Activated T-helper 9 cell treated with anti-CD3 and anti-CD28 coated beads, Interleukin-2, amount 50 U/mL, for 16 hours (primary cell): Measurements from ENCODE around the gene EXD3.
"Not testable (repeated sequence)": the region's sequence is repeated elsewhere in the genome, so short reads cannot be mapped to it uniquely, and the experiment has no call there.

Experiments
- DNase-seq: peaks from one replicate; pipeline ENCODE4 v3.0.0-alpha.2; 2020; ENCODE audit warnings: low read depth

EXD3 gene

DNA sequence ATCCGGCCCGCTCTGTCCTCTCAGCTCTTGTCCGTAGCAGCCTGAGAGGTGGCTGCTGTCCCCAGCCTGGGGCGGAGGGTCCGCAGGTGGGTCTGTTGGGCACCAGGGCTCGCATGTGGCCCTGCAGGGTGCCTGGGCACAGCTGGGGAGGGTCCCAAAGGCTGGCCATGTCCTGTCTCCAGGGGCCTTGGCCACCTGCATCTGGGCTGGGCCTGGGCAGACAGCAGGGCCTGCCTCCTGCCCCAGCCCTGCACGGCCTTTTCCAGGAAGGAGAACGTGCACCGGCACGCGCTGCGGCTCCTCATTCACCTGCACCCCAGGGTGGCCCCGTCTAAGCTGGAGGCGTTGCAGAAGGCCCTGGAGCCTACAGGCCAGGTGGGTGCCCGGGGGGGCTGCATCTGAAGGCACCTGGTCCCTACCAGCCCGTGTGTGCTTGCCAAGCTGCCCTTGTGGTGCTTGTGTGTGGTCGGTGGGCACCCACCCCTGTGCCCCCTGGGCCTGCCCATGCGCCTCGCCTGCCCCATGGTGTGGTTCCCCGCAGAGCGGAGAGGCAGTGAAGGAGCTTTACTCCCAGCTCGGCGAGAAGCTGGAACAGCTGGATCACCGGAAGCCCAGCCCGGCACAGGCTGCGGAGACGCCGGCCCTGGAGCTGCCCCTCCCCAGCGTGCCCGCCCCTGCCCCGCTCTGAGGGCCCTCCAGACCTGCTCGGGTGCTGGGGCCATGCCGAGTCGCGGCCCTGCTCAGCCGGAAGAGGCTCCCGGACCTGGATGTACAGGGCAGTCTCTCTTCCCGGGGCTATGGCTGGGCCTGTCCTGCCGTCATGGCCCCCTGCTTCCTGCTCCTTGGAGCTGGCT, 150.5 kb downstream of the EXD3 start:
- DNase-seq, result no peak

DNA sequence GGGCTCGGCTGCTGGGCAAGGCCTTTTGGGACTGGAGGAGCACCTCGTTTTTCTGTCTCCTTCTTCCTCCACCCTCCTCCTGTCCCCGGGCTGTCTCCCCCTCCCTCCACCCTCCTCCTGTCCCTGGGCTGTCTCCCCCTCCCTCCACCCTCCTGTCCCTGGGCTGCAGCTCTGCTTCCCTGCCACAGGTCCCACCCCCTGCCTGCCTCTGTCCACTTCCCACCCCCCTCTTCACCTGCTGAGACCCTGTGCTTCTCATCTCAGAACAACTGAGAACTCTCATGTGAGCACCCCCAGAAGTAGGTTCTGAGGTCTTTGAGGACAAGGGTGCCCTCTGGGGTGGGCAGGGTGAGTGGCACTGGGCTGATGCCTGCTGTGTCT, 151.3 kb downstream of the EXD3 start:
- no peak for DNase-seq

DNA sequence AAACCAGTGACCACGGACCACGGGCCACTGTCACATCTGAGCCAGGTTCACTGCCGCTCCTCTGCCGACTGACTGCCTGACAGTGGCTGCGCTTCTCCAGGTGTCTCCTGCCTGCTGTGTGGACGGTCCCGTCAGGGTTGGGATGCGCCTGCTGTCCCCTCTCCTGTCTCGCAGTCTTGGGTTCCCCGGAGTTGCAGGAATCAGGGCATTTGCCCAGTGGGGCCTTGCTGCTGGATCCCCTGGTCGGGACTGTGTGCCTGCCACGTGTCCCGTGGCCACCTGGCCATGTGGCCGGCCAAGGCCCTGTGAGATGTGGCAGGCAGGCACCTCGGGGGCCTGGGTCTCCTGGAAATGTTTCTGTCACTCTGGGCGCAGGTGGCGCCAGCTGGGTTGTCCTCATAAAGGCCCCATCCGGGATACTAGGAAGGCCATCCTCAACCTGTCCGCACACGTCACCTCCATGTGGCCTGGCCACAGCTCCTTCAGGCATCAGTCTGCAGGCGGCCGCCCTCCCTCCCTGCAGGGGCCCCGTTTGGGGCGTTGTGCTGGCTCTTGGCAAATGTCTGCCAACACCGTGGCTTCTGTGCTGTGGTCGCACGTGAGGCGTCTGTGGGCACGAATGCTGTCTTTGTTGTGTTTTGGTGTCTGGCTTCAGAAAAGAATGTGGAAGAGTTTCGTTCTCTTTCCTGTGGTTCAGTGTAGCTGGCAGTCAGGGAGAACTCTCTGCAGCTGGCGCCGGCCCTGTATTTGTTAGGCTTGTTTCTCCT, 151.8 kb downstream of the EXD3 start:
- DNase-seq, result no peak

DNA sequence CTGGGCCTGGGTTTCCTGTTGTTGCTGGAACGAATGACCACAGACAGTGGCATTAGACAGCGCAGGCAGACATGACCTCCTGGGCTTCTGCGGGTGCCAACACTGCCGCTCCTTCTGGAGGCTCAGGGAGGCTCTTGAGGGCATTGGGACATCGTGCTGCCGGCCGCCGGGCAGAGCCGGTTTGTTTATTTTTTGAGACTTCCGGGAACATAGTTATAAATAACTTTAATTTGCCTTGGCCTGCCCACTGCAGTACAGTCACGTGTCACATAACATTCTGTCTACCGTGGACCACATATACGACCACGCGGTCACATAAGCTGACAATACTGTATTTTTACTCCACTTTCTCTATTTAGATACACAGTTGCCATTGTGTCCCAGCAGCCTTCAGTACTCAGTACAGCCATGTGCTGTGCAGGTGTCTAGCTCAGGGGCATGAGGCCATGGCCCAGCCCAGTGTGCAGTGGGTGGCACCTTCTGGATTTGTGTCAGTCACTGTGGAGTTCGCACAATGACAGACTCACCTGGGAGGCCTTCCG, 153.7 kb downstream of the EXD3 start:
- no peak for DNase-seq

DNA sequence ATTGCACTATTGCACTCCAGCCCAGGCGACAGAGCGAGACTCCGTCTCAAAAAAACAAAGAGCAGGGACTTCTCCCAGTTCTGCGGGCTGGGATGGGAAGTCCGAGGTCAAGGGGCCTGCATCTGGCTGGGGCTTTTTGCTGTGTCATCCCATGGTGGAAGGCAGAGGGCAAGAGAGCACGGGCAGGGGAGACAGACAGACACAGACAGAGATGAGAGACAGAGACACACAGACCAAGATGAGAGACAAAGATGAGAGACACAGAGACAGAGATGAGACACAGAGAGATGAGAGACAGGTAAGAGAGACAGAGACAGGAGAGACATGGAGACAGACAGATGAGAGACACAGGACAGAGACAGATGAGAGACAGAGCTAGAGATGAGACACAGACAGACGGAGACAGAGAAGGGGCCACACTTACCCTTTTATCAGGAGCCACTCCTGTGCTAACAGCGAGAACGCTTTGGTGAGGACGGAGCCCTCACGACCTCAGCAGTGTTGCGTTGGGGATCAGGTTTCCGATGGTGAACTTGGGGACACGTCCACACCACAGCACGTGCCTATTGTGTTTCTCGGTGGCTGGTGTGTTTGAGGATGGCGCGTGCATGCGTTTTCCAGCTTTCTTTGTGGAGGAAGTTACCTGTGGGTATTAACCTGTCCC, 154.3 kb downstream of the EXD3 start:
- no peak for DNase-seq

DNA sequence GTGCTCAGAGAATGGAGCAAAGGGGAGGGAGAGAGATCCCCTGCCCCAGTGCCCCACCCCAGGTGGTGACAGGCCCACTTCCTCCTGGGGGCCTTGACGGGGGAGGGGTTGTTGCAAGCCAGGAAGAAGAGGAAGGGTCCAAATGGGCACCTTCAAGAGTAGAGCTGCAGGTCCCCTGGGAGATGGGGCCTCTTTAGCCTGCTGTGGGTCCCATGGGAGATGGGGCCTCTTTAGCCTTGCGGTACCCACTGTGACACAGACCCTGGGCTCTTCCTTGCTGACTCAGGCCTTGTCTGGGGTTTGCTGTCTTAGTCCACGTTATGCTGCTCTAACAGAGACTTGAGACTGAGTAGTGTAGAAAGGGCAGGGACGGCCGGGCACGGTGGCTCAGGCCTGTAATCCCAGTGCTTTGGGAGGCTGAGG, 155.0 kb downstream of the EXD3 start:
- DNase-seq, result no peak

DNA sequence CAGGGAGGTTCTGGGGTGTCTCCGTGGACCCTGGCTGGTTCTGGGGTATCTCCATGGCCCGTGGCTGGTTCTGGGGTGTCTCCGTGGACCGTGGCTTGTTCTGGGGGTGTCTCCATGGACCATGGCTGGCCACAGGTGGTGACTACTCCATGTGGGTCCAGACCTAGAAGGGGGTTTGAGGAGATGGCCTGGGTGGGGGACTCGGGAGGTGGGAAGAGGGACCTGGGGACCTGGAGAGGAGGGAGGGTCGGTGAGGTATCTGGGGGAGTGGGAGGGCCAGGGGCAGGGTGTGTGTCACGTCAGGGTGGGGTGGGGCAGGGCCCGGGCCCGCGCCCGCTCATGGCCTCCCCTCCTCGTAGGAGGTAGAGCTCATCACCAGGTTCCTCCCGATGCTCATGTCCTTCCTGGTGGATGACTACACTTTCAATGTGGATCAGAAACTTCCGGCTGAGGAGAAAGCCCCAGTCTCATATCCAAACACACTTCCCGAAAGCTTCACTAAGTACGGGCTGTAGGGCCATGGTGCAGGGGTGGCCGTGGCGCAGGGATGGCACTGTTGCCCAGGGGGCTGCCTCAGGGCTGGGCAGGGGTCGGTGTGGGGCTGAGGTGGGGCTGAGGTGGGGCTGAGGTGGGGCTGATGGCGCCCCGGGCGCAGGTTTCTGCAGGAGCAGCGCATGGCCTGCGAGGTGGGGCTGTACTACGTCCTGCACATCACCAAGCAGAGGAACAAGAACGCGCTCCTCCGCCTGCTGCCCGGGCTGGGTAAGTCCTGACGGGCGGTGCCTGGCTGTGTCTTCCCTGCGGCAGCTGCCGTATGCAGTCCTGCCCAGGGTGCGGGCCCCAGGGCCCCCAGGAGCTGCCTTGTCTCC, 156.1 kb downstream of the EXD3 start:
- DNase-seq, result no peak

DNA sequence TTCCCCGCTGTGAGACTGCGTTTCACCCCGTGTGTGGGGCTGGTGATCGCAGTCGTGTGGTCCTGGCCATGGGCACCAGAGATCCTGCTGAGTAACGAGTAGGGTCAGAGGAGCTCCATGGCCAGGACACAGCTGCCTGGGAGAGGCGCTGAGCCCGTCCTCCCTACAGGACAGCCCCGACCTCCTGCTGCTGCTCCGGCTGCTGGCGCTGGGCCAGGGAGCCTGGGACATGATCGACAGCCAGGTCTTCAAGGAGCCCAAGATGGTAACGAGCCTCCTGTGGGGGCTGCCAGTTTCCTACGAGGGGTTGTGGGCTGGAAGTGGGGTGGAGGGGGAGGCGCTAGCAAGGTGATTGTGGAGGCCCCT, 156.8 kb downstream of the EXD3 start:
- DNase-seq, result no peak

DNA sequence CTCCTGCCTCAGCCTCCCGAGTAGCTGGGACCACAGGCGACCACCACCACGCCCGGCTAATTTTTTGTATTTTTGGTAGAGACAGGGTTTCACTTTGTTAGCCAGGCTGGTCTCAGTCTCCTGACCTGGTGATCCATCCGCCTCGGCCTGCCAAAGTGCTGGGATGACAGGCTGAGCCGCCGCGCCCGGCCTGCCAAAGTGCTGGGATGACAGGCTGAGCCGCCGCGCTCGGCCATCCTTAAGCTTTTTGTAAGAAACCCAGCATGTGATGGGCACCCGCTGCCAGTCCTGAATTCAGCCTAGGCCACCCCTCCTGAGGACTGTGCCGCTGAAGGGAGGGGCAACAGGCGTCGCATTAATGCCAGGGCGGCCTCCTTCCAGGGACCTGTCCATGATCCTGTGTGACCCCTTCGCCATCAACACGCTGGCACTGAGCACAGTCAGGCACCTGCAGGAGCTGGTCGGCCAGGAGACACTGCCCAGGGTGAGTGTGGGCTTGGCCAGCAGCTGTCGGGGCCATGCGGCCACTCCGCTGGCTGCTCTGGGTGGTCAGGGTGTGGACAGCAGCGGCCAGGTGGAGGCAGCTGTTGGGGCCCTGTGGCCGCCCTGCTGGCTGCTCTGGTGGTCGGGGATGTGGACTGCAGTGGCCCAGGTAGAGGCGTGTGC, 157.3 kb downstream of the EXD3 start:
- no peak for DNase-seq

DNA sequence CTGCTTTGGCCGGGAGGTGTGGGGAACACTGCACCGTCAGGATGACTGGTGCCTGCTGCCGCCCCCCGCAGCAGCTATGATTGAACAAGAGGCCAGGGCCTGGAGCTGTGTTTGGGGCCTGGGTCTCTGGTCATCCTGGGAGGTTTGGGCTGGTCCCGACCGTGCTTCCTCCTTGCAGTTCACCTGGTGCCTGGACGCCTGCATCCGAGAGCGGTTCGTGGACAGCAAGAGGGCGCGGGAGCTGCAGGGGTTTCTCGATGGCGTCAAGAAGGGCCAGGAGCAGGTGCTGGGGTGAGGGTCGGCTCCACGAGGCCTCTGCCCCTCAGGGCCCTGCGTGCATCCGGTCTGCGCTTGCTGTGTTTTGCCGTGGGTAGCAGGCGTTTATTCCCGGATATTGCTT, 158.9 kb downstream of the EXD3 start:
- DNase-seq, result no peak

DNA sequence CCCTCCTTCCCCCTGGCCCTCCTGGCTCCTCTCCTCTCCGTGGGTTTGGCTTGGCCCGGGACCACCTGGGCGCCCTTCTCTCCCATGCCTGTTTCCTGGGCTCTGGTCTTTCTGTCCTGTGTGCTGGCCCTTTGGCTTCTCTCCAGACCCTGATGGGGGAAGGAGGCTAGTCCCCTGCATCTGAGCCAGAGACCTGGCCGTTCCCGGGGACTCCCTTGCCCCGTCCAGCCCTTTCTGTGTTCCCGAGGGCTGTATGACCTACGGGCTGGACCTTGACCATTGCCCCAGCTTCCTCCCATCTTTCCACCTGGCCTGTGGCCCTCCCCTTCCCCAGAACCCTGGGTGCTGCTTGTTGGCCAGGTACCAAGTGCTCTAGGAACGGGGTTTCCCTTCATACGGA, 159.5 kb downstream of the EXD3 start:
- DNase-seq, result no peak

DNA sequence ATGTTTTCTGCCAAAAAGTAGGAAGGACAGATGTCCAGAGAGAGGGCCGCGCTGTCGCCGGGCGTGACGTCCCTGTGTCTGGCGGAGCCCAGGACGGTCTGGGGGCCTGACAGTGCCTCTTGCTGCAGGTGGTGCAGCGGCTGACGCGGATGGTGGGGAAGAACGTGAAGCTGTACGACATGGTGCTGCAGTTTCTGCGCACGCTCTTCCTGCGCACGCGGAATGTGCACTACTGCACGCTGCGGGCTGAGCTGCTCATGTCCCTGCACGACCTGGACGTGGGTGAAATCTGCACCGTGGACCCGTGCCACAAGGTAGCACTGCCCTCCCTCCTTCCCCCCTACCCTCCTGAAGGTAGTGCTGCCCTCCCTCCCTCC, 160.1 kb downstream of the EXD3 start:
- DNase-seq, result no peak

DNA sequence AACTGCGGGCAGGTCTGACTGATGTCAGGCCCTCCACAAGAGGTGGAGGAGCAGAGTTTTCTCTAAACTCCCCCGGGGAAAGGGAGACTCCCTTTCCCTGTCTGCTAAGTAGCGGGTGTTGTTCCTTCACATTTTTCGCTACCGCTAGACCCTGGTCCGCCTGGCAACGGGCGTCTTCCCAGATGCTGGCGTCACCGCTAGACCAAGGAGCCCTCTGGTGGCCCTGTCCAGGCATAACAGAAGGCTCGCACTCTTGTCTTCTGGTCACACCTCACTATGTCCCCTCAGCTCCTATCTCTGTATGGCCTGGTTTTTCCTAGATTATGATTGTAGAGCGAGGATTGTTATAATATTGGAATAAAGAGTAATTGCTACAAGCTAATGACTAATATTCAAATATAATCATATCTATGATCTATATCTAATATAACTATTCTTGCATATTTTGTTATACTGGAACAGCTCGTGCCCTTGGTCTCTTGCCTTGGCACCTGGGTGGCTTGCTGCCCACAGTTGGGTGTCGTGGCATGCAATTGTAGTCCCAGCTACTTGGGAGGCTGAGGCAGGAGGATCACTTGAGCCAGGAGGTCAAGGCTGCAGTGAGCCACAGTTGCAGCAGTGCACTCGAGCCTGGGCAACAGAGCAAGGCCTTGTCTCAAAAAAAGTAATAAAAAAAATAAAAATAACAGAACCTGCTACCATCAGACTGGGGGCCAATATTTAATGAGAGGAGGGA, 160.6 kb downstream of the EXD3 start:
- not testable (repeated sequence) for DNase-seq
